Neural progenitor cell (in vitro differentiated cells): ENCODE data around the gene NDUFAF5. TPM values are rescaled to one million over a fixed set of nuclear protein-coding genes. Genes with fewer than 3 reads are reported as not detected.
A peak's percentile ranks its signal among the peaks of the same experiment; 100 is the strongest.

Experiments
- DNase-seq: peaks from one replicate; pipeline ENCODE4 v3.0.0-alpha.2; 2016; ENCODE audit warnings: low spot score
- H2AFZ ChIP-seq: fragments of 200-600 bp; sonication (generic); replicated peaks from 2 replicates; pipeline ENCODE4 v1.6.1; 2016; ENCODE audit warnings: antibody characterized with exemption
- H3F3A ChIP-seq: fragments of 200-600 bp; sonication (generic); 2 replicates; pipeline ENCODE4 v1.6.1; 2016; ENCODE audit warnings: antibody characterized with exemption, low read depth
- H3K27ac ChIP-seq: fragments of 200-600 bp; sonication (generic); 2 replicates; pipeline ENCODE4 v1.5.1; 2016; ENCODE audit warnings: mild to moderate bottlenecking
- H3K27me3 ChIP-seq: fragments of 200-600 bp; sonication (generic); 2 replicates; pipeline ENCODE4 v1.6.1; 2016; ENCODE audit warnings: mild to moderate bottlenecking, moderate library complexity
- H3K36me3 ChIP-seq: fragments of 200-600 bp; sonication (generic); 2 replicates; pipeline ENCODE4 v1.5.1; 2016
- H3K4me1 ChIP-seq: fragments of 200-600 bp; sonication (generic); 2 replicates; pipeline ENCODE4 v1.6.1; 2016; ENCODE audit warnings: mixed run types
- H3K4me2 ChIP-seq: fragments of 200-600 bp; sonication (generic); 2 replicates; pipeline ENCODE4 v1.6.1; 2016
- H3K4me3 ChIP-seq: fragments of 200-600 bp; sonication (generic); 2 replicates; pipeline ENCODE4 v1.5.1; 2016
- H3K79me2 ChIP-seq: fragments of 200-600 bp; sonication (generic); 2 replicates; pipeline ENCODE4 v1.6.1; 2016; ENCODE audit warnings: low read depth
- H3K9ac ChIP-seq: fragments of 200-600 bp; sonication (generic); 2 replicates; pipeline ENCODE4 v1.6.1; 2016
- H3K9me3 ChIP-seq: fragments of 200-600 bp; sonication (generic); 2 replicates; pipeline ENCODE4 v1.5.1; 2016; ENCODE audit warnings: low read depth
- H4K20me1 ChIP-seq: fragments of 200-600 bp; sonication (generic); 2 replicates; pipeline ENCODE4 v1.6.1; 2016; ENCODE audit warnings: low read depth
- H3K27ac Mint-ChIP-seq: 3 replicates; pipeline ENCODE4 v1.8.0; 2021; ENCODE audit warnings: mixed read lengths
- H3K27me3 Mint-ChIP-seq: 2 replicates; pipeline ENCODE4 v1.8.0; 2022; ENCODE audit warnings: low read depth, mild to moderate bottlenecking, inconsistent platforms, moderate library complexity, mixed read lengths; ENCODE audit not compliant: insufficient read depth
- H3K36me3 Mint-ChIP-seq: 3 replicates; pipeline ENCODE4 v1.8.0; 2021; ENCODE audit warnings: mixed read lengths
- H3K4me1 Mint-ChIP-seq: 3 replicates; pipeline ENCODE4 v1.8.0; 2021; ENCODE audit warnings: mixed read lengths
- H3K4me3 Mint-ChIP-seq: 3 replicates; pipeline ENCODE4 v1.8.0; 2021; ENCODE audit warnings: mild to moderate bottlenecking, moderate library complexity, mixed read lengths
- H3K9me3 Mint-ChIP-seq: 3 replicates; pipeline ENCODE4 v1.8.0; 2020; ENCODE audit warnings: mixed read lengths
- CTCF ChIP-seq: fragments of 200-600 bp; sonication (generic); IDR thresholded peaks from 2 replicates; pipeline ENCODE4 v1.5.1; 2017; ENCODE audit warnings: antibody characterized with exemption, mild to moderate bottlenecking
- EZH2 ChIP-seq: fragments of 200-600 bp; sonication (generic); IDR thresholded peaks from 2 replicates; pipeline ENCODE4 v1.6.1; 2017; ENCODE audit warnings: antibody characterized with exemption, mild to moderate bottlenecking, moderate library complexity
- EZH2phosphoT487 ChIP-seq: fragments of 200-600 bp; sonication (generic); IDR thresholded peaks from 2 replicates; pipeline ENCODE4 v1.6.1; 2017; ENCODE audit warnings: antibody characterized with exemption
- total RNA-seq: library from RNA; depleted of rRNA; stranded (reverse); fragments of >200 nt; gene quantifications from 2 replicates; pipeline ENCODE4 v1.2.3, GENCODE V29; 2015; ENCODE audit warnings: low replicate concordance

Gene NDUFAF5
- total RNA-seq, 1 donor from 2014 or later, result 16.9 TPM

- Mint-ChIP-seq H3K27ac (no peak overlapping the region), H3K4me3 (no peak overlapping the region), H3K36me3 (no peaks in the 10 kb centered on the region), H3K4me1 (peaks cover 19% of the 10 kb centered on the region), H3K9me3 (no peaks in the 10 kb centered on the region), H3K27me3 (peaks cover 5% of the 10 kb centered on the region)
- Histone ChIP-seq H3K79me2 (no peaks in the 10 kb centered on the region), H3K27ac (no peak overlapping the region), H4K20me1 (no peaks in the 10 kb centered on the region), H2AFZ (no peak overlapping the region), H3K4me1 (peaks cover 5% of the 10 kb centered on the region), H3K9ac (no peak overlapping the region), H3K4me2 (no peak overlapping the region), H3K36me3 (no peaks in the 10 kb centered on the region), H3K4me3 (no peak overlapping the region), H3F3A (no peaks in the 10 kb centered on the region), H3K27me3 (no peaks in the 10 kb centered on the region), H3K9me3 (no peaks in the 10 kb centered on the region)
- no peak for TF ChIP-seq CTCF
- TF ChIP-seq EZH2phosphoT487, result no peak
- no peak for TF ChIP-seq EZH2
- no peak for DNase-seq
Observed at GRCh38 chr20:13863244-13863643, 78.4 kb downstream of the NDUFAF5 start.

- Mint-ChIP-seq H3K27me3 (peaks cover 3% of the 10 kb centered on the region), H3K36me3 (no peaks in the 10 kb centered on the region), H3K4me1 (peaks cover 19% of the 10 kb centered on the region), H3K9me3 (no peaks in the 10 kb centered on the region), H3K4me3 (no peak overlapping the region), H3K27ac (no peak overlapping the region)
- no peaks in the 10 kb centered on the region for H3K79me2 ChIP-seq
- H3K4me2 ChIP-seq, result no peak overlapping the region
- no peaks in the 10 kb centered on the region for H4K20me1 ChIP-seq
- no peaks in the 10 kb centered on the region for H3F3A ChIP-seq
- no peak overlapping the region for H2AFZ ChIP-seq
- TF ChIP-seq CTCF (no peak), EZH2 (no peak), EZH2phosphoT487 (no peak)
- peaks cover 5% of the 10 kb centered on the region for H3K4me1 ChIP-seq
- no peak overlapping the region for H3K27ac ChIP-seq
- H3K27me3 ChIP-seq, result no peaks in the 10 kb centered on the region
- no peaks in the 10 kb centered on the region for H3K36me3 ChIP-seq
- H3K4me3 ChIP-seq, result no peak overlapping the region
- H3K9me3 ChIP-seq, result no peaks in the 10 kb centered on the region
- H3K9ac ChIP-seq, result no peak overlapping the region
- no peak for DNase-seq
Observed at GRCh38 chr20:13865156-13865555, 80.3 kb downstream of the NDUFAF5 start.

- Mint-ChIP-seq H3K27ac (peak overlapping the region; percentile 27), H3K9me3 (no peaks in the 10 kb centered on the region), H3K36me3 (no peaks in the 10 kb centered on the region), H3K27me3 (peaks cover 7% of the 10 kb centered on the region), H3K4me1 (peaks cover 19% of the 10 kb centered on the region), H3K4me3 (no peak overlapping the region)
- H3K9ac ChIP-seq, result no peak overlapping the region
- no peaks in the 10 kb centered on the region for H3F3A ChIP-seq
- peaks cover 5% of the 10 kb centered on the region for H3K4me1 ChIP-seq
- H3K9me3 ChIP-seq, result no peaks in the 10 kb centered on the region
- H3K27me3 ChIP-seq, result no peaks in the 10 kb centered on the region
- no peak overlapping the region for H3K4me3 ChIP-seq
- H3K79me2 ChIP-seq, result no peaks in the 10 kb centered on the region
- TF ChIP-seq EZH2phosphoT487, result no peak
- no peak for TF ChIP-seq EZH2
- TF ChIP-seq CTCF, result no peak
- no peaks in the 10 kb centered on the region for H4K20me1 ChIP-seq
- H3K27ac ChIP-seq, result no peak overlapping the region
- no peak overlapping the region for H3K4me2 ChIP-seq
- H3K36me3 ChIP-seq, result no peaks in the 10 kb centered on the region
- H2AFZ ChIP-seq, result no peak overlapping the region
- no peak for DNase-seq
Observed at GRCh38 chr20:13865791-13866351, 81.0 kb downstream of the NDUFAF5 start.
